Activated CD4-positive, alpha-beta T cell treated with anti-CD3 and anti-CD28 coated beads for 24 hours (primary cell): Measurements from ENCODE around the gene DDHD1.
"Not testable (repeated sequence)": the region's sequence is repeated elsewhere in the genome, so short reads cannot be mapped to it uniquely, and the experiment has no call there.

ENCODE experiments used
- DNase-seq, 2 donors: peaks; one replicate each; pipeline ENCODE4 v3.0.0-alpha.2; 2020; ENCODE audit warnings: low read depth in 2 of 2

DDHD1 gene

GRCh38 chr14:53152887-53153701 is at the start of gene DDHD1:
Gene DDHD1, minus strand, starts transcription at chr14:53153323. Its CDS starts 225 bp downstream, at chr14:53153098.
- peak; percentile 67 to 68 for DNase-seq

- DNase-seq: no peak
These were observed 42.8 kb upstream of the DDHD1 start for GRCh38 chr14:53195949-53196348.

GRCh38 chr14:53193193-53193592 is 40.1 kb upstream of the DDHD1 start:
- DNase-seq: no peak

GRCh38 chr14:53192052-53192760 is 39.1 kb upstream of the DDHD1 start:
- DNase-seq: no peak

- DNase-seq: peak; percentile 45 to 55
These were observed 37.8 kb upstream of the DDHD1 start for GRCh38 chr14:53190938-53191337.

- DNase-seq: no peak
These were observed 34.9 kb upstream of the DDHD1 start for GRCh38 chr14:53187921-53188463.

GRCh38 chr14:53186532-53186931 is 33.4 kb upstream of the DDHD1 start:
- no peak for DNase-seq

GRCh38 chr14:53183611-53184010 is 30.5 kb upstream of the DDHD1 start:
- DNase-seq: no peak

- no peak for DNase-seq
These were observed 29.9 kb upstream of the DDHD1 start for GRCh38 chr14:53183056-53183455.

- not testable (repeated sequence) for DNase-seq
These were observed 28.4 kb upstream of the DDHD1 start for GRCh38 chr14:53181463-53182081.

- peak in 1 of 2 donors; percentile 33 for DNase-seq
These were observed 27.4 kb upstream of the DDHD1 start for GRCh38 chr14:53180272-53181221.

GRCh38 chr14:53179486-53180005 is 26.4 kb upstream of the DDHD1 start:
- DNase-seq: not testable (repeated sequence)

- DNase-seq: no peak
These were observed 22.3 kb upstream of the DDHD1 start for GRCh38 chr14:53175375-53175774.

- no peak for DNase-seq
These were observed 21.8 kb upstream of the DDHD1 start for GRCh38 chr14:53174918-53175317.

GRCh38 chr14:53168786-53169185 is 15.7 kb upstream of the DDHD1 start:
- DNase-seq: no peak

GRCh38 chr14:53167602-53168328 is 14.6 kb upstream of the DDHD1 start:
- no peak for DNase-seq

GRCh38 chr14:53161758-53162435 is 8.8 kb upstream of the DDHD1 start:
- no peak for DNase-seq

- DNase-seq: no peak
These were observed 3.1 kb upstream of the DDHD1 start for GRCh38 chr14:53156238-53156637.

- peak in 1 of 2 donors; percentile 11 for DNase-seq
These were observed 584 bp upstream of the DDHD1 start for GRCh38 chr14:53153702-53154112.
